ENCODE results near the gene ZNF516. TPM values are rescaled to one million over a fixed set of nuclear protein-coding genes. Genes with fewer than 3 reads are reported as not detected.

Gene ZNF516
- total RNA-seq, 1 donor from 2014 or later, result 19.4 TPM

DNA sequence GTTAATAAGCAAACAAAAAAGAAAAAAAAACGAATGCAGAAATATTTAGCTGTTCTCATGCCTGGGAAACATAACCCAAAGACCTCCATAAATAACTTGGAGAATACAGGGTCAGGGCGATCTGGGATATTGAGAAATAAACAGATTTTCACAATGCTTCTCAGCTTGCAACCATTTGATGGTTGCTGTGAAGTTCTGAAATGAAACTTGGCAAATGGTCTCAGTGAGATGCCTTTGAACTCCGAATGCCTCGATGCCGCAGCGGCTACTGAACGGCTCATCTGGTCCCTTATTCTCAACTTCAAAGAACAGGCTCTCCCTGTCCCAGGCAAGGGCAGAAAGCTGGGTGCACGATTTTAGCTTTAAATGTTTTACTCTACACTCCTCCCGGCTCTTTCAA is 78.1 kb downstream of the ZNF516 start:
- Mint-ChIP-seq H3K9me3 (no peaks in the 10 kb centered on the region), H3K36me3 (ENCODE audit: low read depth) (no peaks in the 10 kb centered on the region), H3K4me1 (no peaks in the 10 kb centered on the region), H3K27me3 (no peaks in the 10 kb centered on the region), H3K27ac (no peak overlapping the region), H3K4me3 (no peak overlapping the region)
- CTCF ChIA-PET, result no interaction called here
- POLR2A ChIA-PET, result no interaction called here
- intact Hi-C loops (cut with micrococcal nuclease), result loop anchor here (10.0 kb wide), 1 partner anchor 58 kb away; no protein-coding TSS in a partner anchor
- DNase-seq (no peak), ATAC-seq (ENCODE audit: low read depth) (no peak)
- TF ChIP-seq, protein P1, sequence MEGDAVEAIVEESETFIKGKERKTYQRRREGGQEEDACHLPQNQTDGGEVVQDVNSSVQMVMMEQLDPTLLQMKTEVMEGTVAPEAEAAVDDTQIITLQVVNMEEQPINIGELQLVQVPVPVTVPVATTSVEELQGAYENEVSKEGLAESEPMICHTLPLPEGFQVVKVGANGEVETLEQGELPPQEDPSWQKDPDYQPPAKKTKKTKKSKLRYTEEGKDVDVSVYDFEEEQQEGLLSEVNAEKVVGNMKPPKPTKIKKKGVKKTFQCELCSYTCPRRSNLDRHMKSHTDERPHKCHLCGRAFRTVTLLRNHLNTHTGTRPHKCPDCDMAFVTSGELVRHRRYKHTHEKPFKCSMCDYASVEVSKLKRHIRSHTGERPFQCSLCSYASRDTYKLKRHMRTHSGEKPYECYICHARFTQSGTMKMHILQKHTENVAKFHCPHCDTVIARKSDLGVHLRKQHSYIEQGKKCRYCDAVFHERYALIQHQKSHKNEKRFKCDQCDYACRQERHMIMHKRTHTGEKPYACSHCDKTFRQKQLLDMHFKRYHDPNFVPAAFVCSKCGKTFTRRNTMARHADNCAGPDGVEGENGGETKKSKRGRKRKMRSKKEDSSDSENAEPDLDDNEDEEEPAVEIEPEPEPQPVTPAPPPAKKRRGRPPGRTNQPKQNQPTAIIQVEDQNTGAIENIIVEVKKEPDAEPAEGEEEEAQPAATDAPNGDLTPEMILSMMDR (IDR thresholded peaks at IDR 0.05), result no peak

DNA sequence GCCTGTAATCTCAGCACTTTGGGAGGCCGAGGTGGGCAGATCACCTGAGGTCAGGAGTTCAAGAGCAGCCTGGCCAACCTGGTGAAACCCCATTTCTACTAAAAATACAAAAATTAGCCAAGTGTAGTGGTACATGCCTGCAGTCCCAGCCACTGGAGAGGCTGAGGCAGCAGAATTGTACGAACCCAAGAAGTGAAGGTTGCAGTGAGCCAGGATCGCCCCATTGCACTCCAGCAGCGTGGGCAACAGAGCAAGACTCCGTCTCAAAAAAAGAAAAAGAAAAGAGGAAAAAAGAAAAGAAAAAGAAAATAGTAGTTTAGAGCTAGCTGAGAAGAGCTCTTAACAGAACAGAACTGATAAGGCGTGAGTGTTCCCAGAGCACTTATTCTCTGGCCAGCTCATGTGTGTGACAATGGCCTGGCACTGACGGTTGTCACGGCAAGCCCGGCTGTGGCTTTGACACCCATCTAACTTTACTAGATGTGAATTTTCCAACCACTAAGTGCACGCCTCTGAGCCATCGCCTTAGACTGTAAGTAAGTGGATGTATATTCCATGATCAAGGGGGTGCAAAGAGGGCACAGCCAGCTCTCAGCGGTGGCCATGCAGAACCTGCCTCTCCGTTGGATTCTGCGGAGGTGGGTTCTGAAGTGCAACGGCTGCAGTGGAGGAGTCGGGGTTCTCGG is 80.0 kb downstream of the ZNF516 start:
- H3K9me3 Mint-ChIP-seq, result no peaks in the 10 kb centered on the region
- CTCF ChIA-PET, result interaction anchor here (1.3 kb wide), 1 partner anchor 16 kb away, joined by 4 read pairs; no protein-coding TSS in a partner anchor
- H3K4me1 Mint-ChIP-seq, result peaks cover 6% of the 10 kb centered on the region
- intact Hi-C loops (cut with micrococcal nuclease), result loop anchor here (10.0 kb wide), 1 partner anchor 60 kb away; no protein-coding TSS in a partner anchor
- no peak overlapping the region for H3K4me3 Mint-ChIP-seq
- H3K27me3 Mint-ChIP-seq, result no peaks in the 10 kb centered on the region
- H3K36me3 Mint-ChIP-seq (ENCODE audit: low read depth), result peaks cover 2% of the 10 kb centered on the region
- POLR2A ChIA-PET, result no interaction called here
- ATAC-seq (ENCODE audit: low read depth) (no peak), DNase-seq (no peak)
- no peak overlapping the region for H3K27ac Mint-ChIP-seq
- TF ChIP-seq, protein P1 (IDR thresholded peaks at IDR 0.05), result no peak

DNA sequence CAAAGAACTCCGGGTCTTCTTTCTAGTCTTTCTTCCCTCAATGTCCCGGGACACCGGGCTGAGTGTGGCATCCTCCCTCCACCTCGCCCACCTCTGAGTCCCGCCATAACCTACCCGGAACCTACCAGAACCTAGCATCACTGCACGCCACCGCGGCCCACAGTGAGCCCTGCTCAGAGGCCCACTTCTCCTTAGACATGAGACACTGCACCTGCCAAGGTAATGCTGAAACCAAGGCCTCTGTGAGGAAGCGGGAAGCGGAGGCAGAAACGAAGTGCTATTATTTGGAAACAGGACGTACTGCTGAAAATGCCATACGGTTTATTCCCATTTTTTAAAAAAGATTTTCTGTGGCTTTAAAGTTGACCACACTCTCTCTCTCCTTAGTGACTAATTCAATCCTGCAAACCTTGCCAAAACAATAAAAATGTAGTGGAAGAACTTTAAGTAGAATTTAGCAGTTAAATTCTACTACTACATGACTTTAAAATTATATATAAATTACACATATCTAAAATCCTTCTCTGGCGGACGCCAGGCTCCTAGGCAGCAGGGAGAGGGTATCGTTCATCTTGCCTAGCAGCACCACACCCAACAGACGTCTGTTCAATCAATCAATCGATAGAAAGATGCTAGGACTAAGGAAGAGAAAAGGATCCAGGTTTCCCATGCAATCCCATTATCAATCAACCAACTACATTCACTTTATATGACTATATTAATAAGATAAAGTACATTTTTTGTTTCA is 82.0 kb downstream of the ZNF516 start:
- ChIA-PET POLR2A (no interaction called here), CTCF (no interaction called here)
- Mint-ChIP-seq H3K9me3 (no peaks in the 10 kb centered on the region), H3K4me1 (peaks cover 6% of the 10 kb centered on the region), H3K27me3 (no peaks in the 10 kb centered on the region), H3K27ac (no peak overlapping the region), H3K36me3 (ENCODE audit: low read depth) (peaks cover 7% of the 10 kb centered on the region), H3K4me3 (no peak overlapping the region)
- TF ChIP-seq, protein P1 (IDR thresholded peaks at IDR 0.05), result no peak
- intact Hi-C loops (cut with micrococcal nuclease), result loop anchor here (10.0 kb wide), 1 partner anchor 62 kb away; no protein-coding TSS in a partner anchor
- DNase-seq, result no peak
- no peak for ATAC-seq (ENCODE audit: low read depth)

DNA sequence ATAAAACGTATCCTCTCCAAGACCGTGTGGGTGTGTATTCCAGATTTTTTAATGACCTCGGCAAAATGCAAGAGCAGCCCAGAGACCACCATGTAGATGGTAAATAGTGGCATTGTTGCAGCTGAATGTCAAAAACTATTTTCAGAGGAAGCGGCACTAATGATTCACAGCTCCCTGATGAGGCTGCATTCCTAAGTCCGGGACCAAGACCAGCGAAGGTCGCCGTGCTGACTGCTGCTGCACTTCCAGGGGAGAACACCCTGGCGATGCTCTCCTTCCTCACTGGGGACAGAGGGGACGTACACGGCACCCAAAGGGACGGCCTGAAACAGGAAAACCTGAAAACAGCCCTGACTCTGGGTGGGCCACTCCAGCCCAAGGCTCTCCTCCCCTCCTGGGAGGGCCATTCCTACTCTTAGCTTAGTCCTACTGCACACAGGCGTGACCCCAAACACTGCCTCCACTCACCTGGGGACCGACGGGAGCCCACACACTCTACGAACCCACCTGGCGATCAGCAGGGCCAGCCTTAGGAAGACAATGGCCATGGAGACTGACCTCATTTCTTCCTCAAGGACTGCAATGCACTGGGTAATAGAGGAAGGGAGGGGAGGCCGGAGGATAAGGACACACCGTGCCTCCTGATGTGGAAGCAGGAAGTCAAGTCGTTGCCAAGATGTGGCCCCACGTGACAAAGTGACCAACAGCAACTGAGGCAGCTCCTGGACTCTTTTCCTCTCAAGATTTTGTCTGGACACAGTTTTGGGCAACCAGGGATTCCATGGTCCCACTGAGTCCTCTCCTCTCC is 82.8 kb downstream of the ZNF516 start:
- H3K4me1 Mint-ChIP-seq, result peaks cover 6% of the 10 kb centered on the region
- H3K27ac Mint-ChIP-seq, result no peak overlapping the region
- H3K4me3 Mint-ChIP-seq, result no peak overlapping the region
- no peaks in the 10 kb centered on the region for H3K9me3 Mint-ChIP-seq
- H3K27me3 Mint-ChIP-seq, result no peaks in the 10 kb centered on the region
- TF ChIP-seq, protein P1 (IDR thresholded peaks at IDR 0.05), result no peak
- no peak for ATAC-seq (ENCODE audit: low read depth)
- intact Hi-C loops (cut with micrococcal nuclease), result loop anchor here (10.0 kb wide), 1 partner anchor 63 kb away; no protein-coding TSS in a partner anchor
- POLR2A ChIA-PET, result no interaction called here
- DNase-seq, result no peak
- H3K36me3 Mint-ChIP-seq (ENCODE audit: low read depth), result peaks cover 10% of the 10 kb centered on the region
- CTCF ChIA-PET, result no interaction called here

All from activated B cell treated with CpG ODN at 0.5 μM for 24 hours (primary cell).